HepG2 (cell line): ENCODE measurements around the gene F7. TPM values are rescaled to one million over a fixed set of nuclear protein-coding genes. Genes with fewer than 3 reads are reported as not detected.

Experiments used
- CHCHD3 ChIP-seq: sonication (generic); formaldehyde crosslinking; IDR thresholded peaks from 2 replicates; pipeline ENCODE4 v1.8.0; 2022; ENCODE audit warnings: mild to moderate bottlenecking, missing genetic modification reagents, moderate library complexity
- FOXP1 ChIP-seq, 2 experiments: fragments of 450-650 bp in 1 of 2; IDR thresholded peaks; 2 replicates each; pipeline ENCODE4 v1.6.1; 2017 to 2018; ENCODE audit warnings: antibody characterized with exemption in 1 of 2
- KAT8 ChIP-seq: IDR thresholded peaks from 2 replicates; pipeline ENCODE4 v1.6.1; 2016; ENCODE audit warnings: missing genetic modification reagents, missing compliant biosample characterization
- KDM5B ChIP-seq: sonication (generic); formaldehyde crosslinking; IDR thresholded peaks from 2 replicates; pipeline ENCODE4 v1.4.0; 2020; ENCODE audit warnings: missing genetic modification reagents, mild to moderate bottlenecking, borderline replicate concordance
- MIXL1 ChIP-seq: IDR thresholded peaks from 2 replicates; pipeline ENCODE4 v1.6.1; 2016
- NFATC3 ChIP-seq: sonication (generic); formaldehyde crosslinking; IDR thresholded peaks from 2 replicates; pipeline ENCODE4 v1.5.1; 2020; ENCODE audit warnings: mild to moderate bottlenecking, missing genetic modification reagents
- NR2F6 ChIP-seq, 2 experiments: IDR thresholded peaks; 2 replicates each; pipeline ENCODE4 v1.6.1; 2016; ENCODE audit warnings: antibody characterized with exemption in 1 of 2, mild to moderate bottlenecking in 1 of 2
- ZFP36L1 ChIP-seq: sonication (generic); formaldehyde crosslinking; IDR thresholded peaks from 2 replicates; pipeline ENCODE4 v1.8.0; 2022; ENCODE audit warnings: mild to moderate bottlenecking, missing genetic modification reagents, moderate library complexity
- ZFP82 ChIP-seq: sonication (generic); formaldehyde crosslinking; IDR thresholded peaks from 2 replicates; pipeline ENCODE4 v1.5.1; 2020; ENCODE audit warnings: mild to moderate bottlenecking, missing genetic modification reagents, borderline replicate concordance
- ZMYM4 ChIP-seq: sonication (generic); formaldehyde crosslinking; IDR thresholded peaks from 2 replicates; pipeline ENCODE4 v1.8.1; 2023; ENCODE audit warnings: mild to moderate bottlenecking, missing genetic modification reagents
- ZNF383 ChIP-seq: sonication (generic); formaldehyde crosslinking; IDR thresholded peaks from 2 replicates; pipeline ENCODE4 v1.4.0; 2020; ENCODE audit warnings: missing genetic modification reagents, mild to moderate bottlenecking, borderline replicate concordance
- ZNF432 ChIP-seq: sonication (generic); formaldehyde crosslinking; IDR thresholded peaks from 2 replicates; pipeline ENCODE4 v1.5.0; 2020; ENCODE audit warnings: missing genetic modification reagents, mild to moderate bottlenecking, borderline replicate concordance
- ZNF747 ChIP-seq: sonication (generic); formaldehyde crosslinking; IDR thresholded peaks from 2 replicates; pipeline ENCODE4 v1.8.1; 2023; ENCODE audit warnings: missing genetic modification reagents, mild to moderate bottlenecking, borderline replicate concordance
- ZNF773 ChIP-seq: sonication (generic); formaldehyde crosslinking; IDR thresholded peaks from 2 replicates; pipeline ENCODE4 v1.4.0; 2020; ENCODE audit warnings: missing genetic modification reagents, borderline replicate concordance
- ZSCAN25 ChIP-seq: sonication (generic); formaldehyde crosslinking; IDR thresholded peaks from 2 replicates; pipeline ENCODE4 v1.8.0; 2022; ENCODE audit warnings: mild to moderate bottlenecking, missing genetic modification reagents
- polyA plus RNA-seq, 8 experiments: library from polyadenylated mRNA; depleted of rRNA in 3 of 8; stranded (reverse) in 7 of 8; unstranded in 1 of 8; fragments of >200 nt; fragmentation: Illumina TruSeq in 4 of 8; extraction: Trizol in 4 of 8; gene quantifications; 2 replicates each; pipeline versions ENCODE4 v1.2.1 to v1.2.3, GENCODE V29; 2011 to 2016; ENCODE audit warnings: low read depth in 4 of 8, missing spikeins in 1 of 8, mixed read lengths in 1 of 8; ENCODE audit not compliant: insufficient read depth in 1 of 8
- total RNA-seq, 5 experiments: library from RNA; depleted of rRNA; stranded (reverse); fragments of >200 nt; fragmentation: Illumina TruSeq; extraction: Trizol; gene quantifications; 2 replicates each; pipeline ENCODE4 v1.2.3, GENCODE V29; 2016; ENCODE audit warnings: low read depth in 1 of 5
- TF ChIP-seq, protein P1 (sequence below): sonication (generic); formaldehyde crosslinking; IDR thresholded peaks from 2 replicates; pipeline ENCODE4 v1.8.1; 2023; ENCODE audit warnings: missing genetic modification reagents, mild to moderate bottlenecking, borderline replicate concordance
- TF ChIP-seq, protein P2 (sequence below): sonication (generic); formaldehyde crosslinking; IDR thresholded peaks from 2 replicates; pipeline ENCODE4 v1.4.0; 2020; ENCODE audit warnings: missing genetic modification reagents
- TF ChIP-seq, protein P3 (sequence below): sonication (generic); formaldehyde crosslinking; IDR thresholded peaks from 2 replicates; pipeline ENCODE4 v1.5.0; 2020; ENCODE audit warnings: missing genetic modification reagents
- TF ChIP-seq, protein P4 (sequence below): sonication (generic); formaldehyde crosslinking; conservative IDR thresholded peaks from 2 replicates; pipeline ENCODE4 v1.4.0; 2020; ENCODE audit warnings: missing genetic modification reagents
- TF ChIP-seq, protein P5 (sequence below): sonication (generic); formaldehyde crosslinking; IDR thresholded peaks from 2 replicates; pipeline ENCODE4 v1.9.0; 2021; ENCODE audit warnings: missing genetic modification reagents, mild to moderate bottlenecking, borderline replicate concordance

F7 gene
- total and polyA plus RNA-seq, 2 of the 13 experiments (the other 11 are each of a cell fraction or from before 2014, with no cell fraction given) = 12.6 to 26.5 TPM

DNA sequence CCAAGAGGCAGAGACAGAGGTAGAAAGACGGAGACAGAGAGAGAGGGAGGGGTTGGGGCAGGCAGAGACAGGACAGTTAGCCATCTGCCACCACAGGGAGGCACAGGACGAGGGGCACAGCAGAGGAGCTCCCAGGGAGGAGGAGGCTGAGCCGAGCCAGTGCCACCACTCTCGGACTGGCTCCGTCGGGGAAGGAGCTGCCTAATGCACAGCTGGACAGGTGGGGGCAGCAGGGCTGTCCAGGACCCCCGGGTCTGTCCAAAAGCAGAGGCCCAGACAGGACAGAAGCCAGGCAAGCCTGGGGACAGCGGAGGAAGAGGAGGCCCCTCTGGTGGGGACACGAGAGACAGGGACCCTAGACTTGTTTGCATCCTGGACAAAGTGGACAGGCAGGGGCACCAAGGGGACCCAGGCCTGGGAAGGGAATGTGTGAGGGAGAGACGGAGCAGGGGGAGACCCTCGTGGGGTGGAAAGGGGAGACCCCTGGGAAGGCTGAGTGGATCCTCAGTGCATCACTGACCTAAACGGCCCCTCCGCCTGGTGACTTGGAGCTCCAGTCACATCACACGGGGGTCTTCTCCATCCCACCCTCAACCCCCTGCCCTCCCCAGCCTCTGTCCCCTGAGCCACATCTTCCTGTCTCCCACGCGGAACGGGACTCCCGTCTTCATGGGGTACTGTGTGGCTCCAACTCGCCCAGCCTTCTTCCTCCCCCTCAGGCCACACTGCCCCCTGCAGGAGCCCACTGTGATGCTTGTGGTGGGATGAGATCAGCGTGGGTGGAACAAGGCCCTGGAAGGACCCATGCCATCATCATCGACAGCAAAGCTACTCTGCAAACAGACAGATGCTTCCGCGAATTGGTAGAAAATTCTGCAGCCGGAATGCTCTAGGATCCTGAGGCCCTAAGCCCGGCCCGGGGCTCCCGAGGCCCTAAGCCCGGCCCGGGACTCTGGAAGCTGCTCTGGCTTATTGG, 17.9 kb downstream of the F7 start (continued):
- TF ChIP-seq ZNF383 (no peak), ZFP36L1 (CRISPR knock-in tag) (no peak), ZSCAN25 (CRISPR knock-in tag) (no peak), ZFP82 (no peak), MIXL1 (CRISPR knock-in tag) (no peak), CHCHD3 (no peak), KAT8 (CRISPR knock-in tag) (no peak), ZNF747 (no peak), ZNF432 (CRISPR knock-in tag) (no peak), NR2F6 (IDR thresholded peaks at IDR 0.05) (no peak), NR2F6 (CRISPR knock-in tag; IDR thresholded peaks at IDR 0.05) (no peak), FOXP1 (IDR thresholded peaks at IDR 0.05) (no peak), FOXP1 (CRISPR knock-in tag; IDR thresholded peaks at IDR 0.05) (no peak), ZMYM4 (CRISPR knock-in tag) (0 out of 2 replicates have a peak, but pooled peaks have one; percentile 21), ZNF773 (CRISPR knock-in tag) (0 out of 2 replicates have a peak, but pooled peaks have one; percentile 49), KDM5B (peak; percentile 5; the same call in 1 of the 2 replicates), NFATC3 (CRISPR knock-in tag) (no peak)
- TF ChIP-seq, protein P1, sequence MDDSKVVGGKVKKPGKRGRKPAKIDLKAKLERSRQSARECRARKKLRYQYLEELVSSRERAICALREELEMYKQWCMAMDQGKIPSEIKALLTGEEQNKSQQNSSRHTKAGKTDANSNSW (CRISPR knock-in tag) = no peak
- TF ChIP-seq, protein P2, sequence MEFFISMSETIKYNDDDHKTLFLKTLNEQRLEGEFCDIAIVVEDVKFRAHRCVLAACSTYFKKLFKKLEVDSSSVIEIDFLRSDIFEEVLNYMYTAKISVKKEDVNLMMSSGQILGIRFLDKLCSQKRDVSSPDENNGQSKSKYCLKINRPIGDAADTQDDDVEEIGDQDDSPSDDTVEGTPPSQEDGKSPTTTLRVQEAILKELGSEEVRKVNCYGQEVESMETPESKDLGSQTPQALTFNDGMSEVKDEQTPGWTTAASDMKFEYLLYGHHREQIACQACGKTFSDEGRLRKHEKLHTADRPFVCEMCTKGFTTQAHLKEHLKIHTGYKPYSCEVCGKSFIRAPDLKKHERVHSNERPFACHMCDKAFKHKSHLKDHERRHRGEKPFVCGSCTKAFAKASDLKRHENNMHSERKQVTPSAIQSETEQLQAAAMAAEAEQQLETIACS = 0 out of 2 replicates have a peak, but pooled peaks have one; percentile 4
- TF ChIP-seq, protein P3, sequence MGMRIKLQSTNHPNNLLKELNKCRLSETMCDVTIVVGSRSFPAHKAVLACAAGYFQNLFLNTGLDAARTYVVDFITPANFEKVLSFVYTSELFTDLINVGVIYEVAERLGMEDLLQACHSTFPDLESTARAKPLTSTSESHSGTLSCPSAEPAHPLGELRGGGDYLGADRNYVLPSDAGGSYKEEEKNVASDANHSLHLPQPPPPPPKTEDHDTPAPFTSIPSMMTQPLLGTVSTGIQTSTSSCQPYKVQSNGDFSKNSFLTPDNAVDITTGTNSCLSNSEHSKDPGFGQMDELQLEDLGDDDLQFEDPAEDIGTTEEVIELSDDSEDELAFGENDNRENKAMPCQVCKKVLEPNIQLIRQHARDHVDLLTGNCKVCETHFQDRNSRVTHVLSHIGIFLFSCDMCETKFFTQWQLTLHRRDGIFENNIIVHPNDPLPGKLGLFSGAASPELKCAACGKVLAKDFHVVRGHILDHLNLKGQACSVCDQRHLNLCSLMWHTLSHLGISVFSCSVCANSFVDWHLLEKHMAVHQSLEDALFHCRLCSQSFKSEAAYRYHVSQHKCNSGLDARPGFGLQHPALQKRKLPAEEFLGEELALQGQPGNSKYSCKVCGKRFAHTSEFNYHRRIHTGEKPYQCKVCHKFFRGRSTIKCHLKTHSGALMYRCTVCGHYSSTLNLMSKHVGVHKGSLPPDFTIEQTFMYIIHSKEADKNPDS (CRISPR knock-in tag) = no peak
- TF ChIP-seq, protein P4, sequence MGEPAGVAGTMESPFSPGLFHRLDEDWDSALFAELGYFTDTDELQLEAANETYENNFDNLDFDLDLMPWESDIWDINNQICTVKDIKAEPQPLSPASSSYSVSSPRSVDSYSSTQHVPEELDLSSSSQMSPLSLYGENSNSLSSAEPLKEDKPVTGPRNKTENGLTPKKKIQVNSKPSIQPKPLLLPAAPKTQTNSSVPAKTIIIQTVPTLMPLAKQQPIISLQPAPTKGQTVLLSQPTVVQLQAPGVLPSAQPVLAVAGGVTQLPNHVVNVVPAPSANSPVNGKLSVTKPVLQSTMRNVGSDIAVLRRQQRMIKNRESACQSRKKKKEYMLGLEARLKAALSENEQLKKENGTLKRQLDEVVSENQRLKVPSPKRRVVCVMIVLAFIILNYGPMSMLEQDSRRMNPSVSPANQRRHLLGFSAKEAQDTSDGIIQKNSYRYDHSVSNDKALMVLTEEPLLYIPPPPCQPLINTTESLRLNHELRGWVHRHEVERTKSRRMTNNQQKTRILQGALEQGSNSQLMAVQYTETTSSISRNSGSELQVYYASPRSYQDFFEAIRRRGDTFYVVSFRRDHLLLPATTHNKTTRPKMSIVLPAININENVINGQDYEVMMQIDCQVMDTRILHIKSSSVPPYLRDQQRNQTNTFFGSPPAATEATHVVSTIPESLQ (CRISPR knock-in tag) = no peak
- TF ChIP-seq, protein P5, sequence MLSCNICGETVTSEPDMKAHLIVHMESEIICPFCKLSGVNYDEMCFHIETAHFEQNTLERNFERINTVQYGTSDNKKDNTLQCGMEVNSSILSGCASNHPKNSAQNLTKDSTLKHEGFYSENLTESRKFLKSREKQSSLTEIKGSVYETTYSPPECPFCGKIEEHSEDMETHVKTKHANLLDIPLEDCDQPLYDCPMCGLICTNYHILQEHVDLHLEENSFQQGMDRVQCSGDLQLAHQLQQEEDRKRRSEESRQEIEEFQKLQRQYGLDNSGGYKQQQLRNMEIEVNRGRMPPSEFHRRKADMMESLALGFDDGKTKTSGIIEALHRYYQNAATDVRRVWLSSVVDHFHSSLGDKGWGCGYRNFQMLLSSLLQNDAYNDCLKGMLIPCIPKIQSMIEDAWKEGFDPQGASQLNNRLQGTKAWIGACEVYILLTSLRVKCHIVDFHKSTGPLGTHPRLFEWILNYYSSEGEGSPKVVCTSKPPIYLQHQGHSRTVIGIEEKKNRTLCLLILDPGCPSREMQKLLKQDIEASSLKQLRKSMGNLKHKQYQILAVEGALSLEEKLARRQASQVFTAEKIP = no peak
